ENCODE data around the gene ILKAP.
"Not testable (repeated sequence)": the region's sequence is repeated elsewhere in the genome, so short reads cannot be mapped to it uniquely, and the experiment has no call there.

The ILKAP gene

GRCh38 chr2:238171575-238172187 is 31.8 kb downstream of the ILKAP start:
- Histone ChIP-seq H3K36me3 (peaks cover 41 to 87% (median 78%) of the 10 kb centered on the region in 3 donors), H3K4me1 (peaks cover 0 to 38% (median 24%) of the 10 kb centered on the region in 4 donors), H3K9me3 (no peaks in the 10 kb centered on the region), H3K27ac (peak overlapping the region in 1 of 2 donors; percentile 44), H3K27me3 (no peaks in the 10 kb centered on the region), H3K4me3 (no peak overlapping the region)
- TF ChIP-seq, protein P1, sequence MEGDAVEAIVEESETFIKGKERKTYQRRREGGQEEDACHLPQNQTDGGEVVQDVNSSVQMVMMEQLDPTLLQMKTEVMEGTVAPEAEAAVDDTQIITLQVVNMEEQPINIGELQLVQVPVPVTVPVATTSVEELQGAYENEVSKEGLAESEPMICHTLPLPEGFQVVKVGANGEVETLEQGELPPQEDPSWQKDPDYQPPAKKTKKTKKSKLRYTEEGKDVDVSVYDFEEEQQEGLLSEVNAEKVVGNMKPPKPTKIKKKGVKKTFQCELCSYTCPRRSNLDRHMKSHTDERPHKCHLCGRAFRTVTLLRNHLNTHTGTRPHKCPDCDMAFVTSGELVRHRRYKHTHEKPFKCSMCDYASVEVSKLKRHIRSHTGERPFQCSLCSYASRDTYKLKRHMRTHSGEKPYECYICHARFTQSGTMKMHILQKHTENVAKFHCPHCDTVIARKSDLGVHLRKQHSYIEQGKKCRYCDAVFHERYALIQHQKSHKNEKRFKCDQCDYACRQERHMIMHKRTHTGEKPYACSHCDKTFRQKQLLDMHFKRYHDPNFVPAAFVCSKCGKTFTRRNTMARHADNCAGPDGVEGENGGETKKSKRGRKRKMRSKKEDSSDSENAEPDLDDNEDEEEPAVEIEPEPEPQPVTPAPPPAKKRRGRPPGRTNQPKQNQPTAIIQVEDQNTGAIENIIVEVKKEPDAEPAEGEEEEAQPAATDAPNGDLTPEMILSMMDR (IDR thresholded peaks at IDR 0.05) = no peak
- intact Hi-C loops (cut with DNase I; ENCODE audit: low total_unique reads) = no loop called here
- no peak for DNase-seq

- intact Hi-C loops (cut with DNase I; ENCODE audit: low total_unique reads); H3K4me3 ChIP-seq; DNase-seq; H3K9me3 ChIP-seq; H3K27me3 ChIP-seq: not testable (repeated sequence)
- Histone ChIP-seq H3K4me1 (peaks cover 0 to 38% (median 24%) of the 10 kb centered on the region in 4 donors), H3K36me3 (peaks cover 41 to 85% (median 73%) of the 10 kb centered on the region in 3 donors), H3K27ac (peak overlapping the region; percentile 44 to 63)
Measured at GRCh38 chr2:238171072-238171431, 32.4 kb downstream of the ILKAP start.

GRCh38 chr2:238170386-238171071 is 33.0 kb downstream of the ILKAP start:
- Histone ChIP-seq H3K4me1 (peaks cover 0 to 38% (median 24%) of the 10 kb centered on the region in 4 donors), H3K27ac (peak overlapping the region; percentile 44 to 63), H3K4me3 (no peak overlapping the region), H3K27me3 (no peaks in the 10 kb centered on the region), H3K9me3 (no peaks in the 10 kb centered on the region), H3K36me3 (peaks cover 40 to 80% (median 69%) of the 10 kb centered on the region in 3 donors)
- intact Hi-C loops (cut with DNase I; ENCODE audit: low total_unique reads) = no loop called here
- TF ChIP-seq, protein P1 (IDR thresholded peaks at IDR 0.05) = no peak
- no peak for DNase-seq

GRCh38 chr2:238169708-238170251 is 33.7 kb downstream of the ILKAP start:
- Histone ChIP-seq H3K4me1 (peaks cover 0 to 38% (median 24%) of the 10 kb centered on the region in 4 donors), H3K36me3 (peaks cover 33 to 73% (median 62%) of the 10 kb centered on the region in 3 donors), H3K27me3 (no peaks in the 10 kb centered on the region), H3K27ac (peak overlapping the region; percentile 44 to 63), H3K9me3 (no peaks in the 10 kb centered on the region), H3K4me3 (no peak overlapping the region)
- TF ChIP-seq, protein P1 (IDR thresholded peaks at IDR 0.05) = no peak
- intact Hi-C loops (cut with DNase I; ENCODE audit: low total_unique reads) = no loop called here
- DNase-seq = peak; percentile 61 to 69

DNA sequence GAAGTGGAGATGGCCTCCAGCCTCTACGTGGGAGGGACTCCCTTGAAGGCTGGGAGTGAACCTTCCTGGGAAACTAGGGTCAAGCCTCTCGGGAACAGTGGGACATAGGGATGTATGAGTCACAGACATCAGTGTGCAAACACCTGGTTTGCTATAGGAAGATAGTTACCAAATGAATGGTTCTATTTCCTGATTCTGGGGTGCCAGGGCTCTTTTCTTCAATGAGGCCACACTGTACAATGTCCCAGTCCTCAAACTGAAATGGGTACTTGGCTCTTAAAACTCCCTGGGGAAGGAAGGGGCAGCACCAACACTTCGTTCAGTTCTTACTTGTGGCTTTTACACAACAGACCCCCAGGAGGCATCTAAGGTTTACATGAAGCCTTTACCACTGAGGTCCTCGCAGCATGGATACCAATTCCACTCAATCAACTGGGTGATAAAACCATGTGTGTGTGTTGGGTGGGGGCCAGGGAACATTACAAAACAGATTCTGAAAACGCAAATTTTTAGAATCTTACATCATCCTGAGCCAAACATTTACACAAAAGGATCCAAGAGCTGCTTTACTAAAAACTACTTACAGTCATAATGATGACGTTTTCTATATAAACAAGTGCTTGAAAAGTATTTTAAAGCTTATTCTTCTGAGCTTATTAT is 34.3 kb downstream of the ILKAP start:
- peak overlapping the region; percentile 44 to 51 for H3K27ac ChIP-seq

More for the DNA sequence above, 34.3 kb downstream of the ILKAP start:
- intact Hi-C loops (cut with DNase I; ENCODE audit: low total_unique reads) = no loop called here
- TF ChIP-seq, protein P1 (IDR thresholded peaks at IDR 0.05) = no peak
- H3K4me3 ChIP-seq = no peak overlapping the region
- H3K9me3 ChIP-seq = no peaks in the 10 kb centered on the region
- peaks cover 29 to 67% (median 56%) of the 10 kb centered on the region in 3 donors for H3K36me3 ChIP-seq
- peaks cover 0 to 2% of the 10 kb centered on the region in 2 donors for H3K27me3 ChIP-seq
- peak; percentile 82 to 85 for DNase-seq
- peaks cover 0 to 40% (median 25%) of the 10 kb centered on the region in 4 donors for H3K4me1 ChIP-seq

Data from tibial artery (tissue), 4 donors.